HAP-1 (cell line): ENCODE measurements around the gene AIRE.
"Not testable (repeated sequence)": the region's sequence is repeated elsewhere in the genome, so short reads cannot be mapped to it uniquely, and the experiment has no call there.

Experiments used
- DNase-seq, 2 experiments: peaks; one replicate each; pipeline ENCODE4 v3.0.0-alpha.2; 2016 to 2020; ENCODE audit warnings: low spot score in 2 of 2
- H3K27me3 ChIP-seq: fragments of 250-450 bp; sonication (Bioruptor Pico); 2 replicates; pipeline ENCODE4 v1.5.1; 2020; ENCODE audit warnings: low read depth, mild to moderate bottlenecking, moderate library complexity
- H3K36me3 ChIP-seq: fragments of 250-450 bp; sonication (Bioruptor Pico); replicated peaks from 2 replicates; pipeline ENCODE4 v1.5.1; 2020; ENCODE audit warnings: mild to moderate bottlenecking
- H3K4me1 ChIP-seq: fragments of 250-450 bp; sonication (Bioruptor Pico); 2 replicates; pipeline ENCODE4 v1.5.1; 2020; ENCODE audit warnings: mild to moderate bottlenecking
- H3K4me3 ChIP-seq: fragments of 250-450 bp; sonication (Bioruptor Pico); 2 replicates; pipeline ENCODE4 v1.5.1; 2020; ENCODE audit warnings: mild to moderate bottlenecking, moderate library complexity
- H3K9me3 ChIP-seq: fragments of 250-450 bp; sonication (Bioruptor Pico); 2 replicates; pipeline ENCODE4 v1.5.1; 2020; ENCODE audit warnings: mild to moderate bottlenecking, moderate library complexity
- in situ Hi-C: fragments of 300-500 bp; cut with MboI; formaldehyde crosslinking; loops from 3 replicates; pipeline ENCODE4 v1.14.3; 2020; ENCODE audit warnings: low sequenced_read_pairs, inconsistent platforms, mixed read lengths

AIRE gene

DNA sequence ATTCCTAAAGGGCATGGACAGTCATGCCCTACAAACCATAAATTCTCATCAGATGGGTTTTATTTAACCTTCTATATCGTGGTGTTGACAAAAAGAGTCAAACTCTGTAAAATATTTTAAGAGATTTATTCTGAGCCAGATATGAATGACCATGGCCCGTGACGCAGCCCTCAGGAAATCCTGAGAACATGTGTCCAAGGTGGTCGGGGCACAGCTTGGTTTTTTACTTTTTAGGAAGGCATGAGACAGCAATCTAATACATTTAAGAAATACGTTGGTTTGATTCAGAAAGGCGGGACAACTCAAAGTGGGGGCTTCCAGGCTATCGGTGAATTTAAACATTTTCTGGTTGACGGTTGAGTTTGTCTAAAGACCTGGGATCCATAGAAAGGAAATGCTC, 57.3 kb downstream of the AIRE start:
- not testable (repeated sequence) for H3K36me3 ChIP-seq, H3K27me3 ChIP-seq, DNase-seq, H3K4me3 ChIP-seq, H3K9me3 ChIP-seq, H3K4me1 ChIP-seq
- in situ Hi-C loops: loop anchor here (10.0 to 25.0 kb wide), 2 partner anchors 122 to 1294 kb away; partner anchors contain the start of gene PCBP3

DNA sequence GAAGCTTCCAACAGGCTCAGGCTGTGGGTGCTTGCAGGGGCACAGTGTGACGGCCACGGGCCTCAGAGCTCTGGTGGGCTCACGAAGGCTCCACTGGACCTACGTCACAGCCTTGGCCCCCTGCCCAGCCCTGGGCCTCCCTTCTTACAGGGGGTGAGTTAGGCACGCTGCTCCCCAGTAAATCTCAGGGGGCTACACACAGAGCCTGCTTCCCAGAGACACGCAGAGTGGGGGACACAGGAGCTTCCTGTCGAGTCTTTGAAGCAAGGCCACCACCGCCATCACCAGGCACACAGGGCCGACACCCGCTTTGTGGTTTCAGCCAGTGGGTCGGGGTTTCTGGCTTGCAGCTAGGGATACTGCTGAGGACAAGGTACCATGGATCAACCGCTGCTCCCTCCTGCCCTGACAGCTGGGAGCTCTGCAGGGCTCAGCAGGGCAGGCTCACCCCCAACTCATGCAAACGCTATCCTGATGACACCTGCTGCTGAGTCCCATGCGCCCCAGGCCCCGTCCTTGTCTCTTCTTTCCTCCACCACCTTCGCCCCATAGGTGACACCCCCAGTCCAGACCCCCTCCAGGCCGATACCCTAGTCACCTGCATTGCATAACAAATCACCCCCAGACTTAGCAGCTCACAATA, 59.0 kb downstream of the AIRE start:
- Histone ChIP-seq H3K4me3 (no peak overlapping the region), H3K4me1 (peaks cover 3% of the 10 kb centered on the region), H3K27me3 (no peaks in the 10 kb centered on the region), H3K36me3 (no peaks in the 10 kb centered on the region), H3K9me3 (no peaks in the 10 kb centered on the region; the same call in 1 of the 2 replicates)
- DNase-seq: no peak
- in situ Hi-C loops: loop anchor here (10.0 to 25.0 kb wide), 2 partner anchors 120 to 1293 kb away; partner anchors contain the start of gene PCBP3

DNA sequence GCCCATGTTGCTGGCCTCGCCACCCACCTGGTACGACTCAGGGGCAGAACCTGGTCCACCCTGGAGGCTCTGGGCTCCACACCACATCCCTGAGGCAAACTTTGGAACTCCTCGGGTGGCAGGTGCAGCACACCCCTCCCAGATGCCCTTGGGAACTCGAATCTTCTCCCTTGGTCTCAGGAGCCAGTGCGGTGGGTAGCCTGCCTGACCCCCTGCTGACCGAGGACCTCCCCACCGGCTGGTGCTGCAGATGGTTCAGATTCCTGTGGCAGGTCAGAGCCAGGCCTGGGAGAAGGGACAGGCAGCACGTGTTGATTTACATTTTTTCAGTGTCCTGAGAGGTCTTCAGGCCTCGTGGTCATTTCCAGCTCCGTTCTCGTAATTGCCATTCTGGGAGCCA, 59.8 kb downstream of the AIRE start:
- DNase-seq: no peak
- in situ Hi-C loops: loop anchor here (10.0 to 25.0 kb wide), 2 partner anchors 119 to 1292 kb away; partner anchors contain the start of gene PCBP3
- H3K36me3 ChIP-seq: no peaks in the 10 kb centered on the region

DNA sequence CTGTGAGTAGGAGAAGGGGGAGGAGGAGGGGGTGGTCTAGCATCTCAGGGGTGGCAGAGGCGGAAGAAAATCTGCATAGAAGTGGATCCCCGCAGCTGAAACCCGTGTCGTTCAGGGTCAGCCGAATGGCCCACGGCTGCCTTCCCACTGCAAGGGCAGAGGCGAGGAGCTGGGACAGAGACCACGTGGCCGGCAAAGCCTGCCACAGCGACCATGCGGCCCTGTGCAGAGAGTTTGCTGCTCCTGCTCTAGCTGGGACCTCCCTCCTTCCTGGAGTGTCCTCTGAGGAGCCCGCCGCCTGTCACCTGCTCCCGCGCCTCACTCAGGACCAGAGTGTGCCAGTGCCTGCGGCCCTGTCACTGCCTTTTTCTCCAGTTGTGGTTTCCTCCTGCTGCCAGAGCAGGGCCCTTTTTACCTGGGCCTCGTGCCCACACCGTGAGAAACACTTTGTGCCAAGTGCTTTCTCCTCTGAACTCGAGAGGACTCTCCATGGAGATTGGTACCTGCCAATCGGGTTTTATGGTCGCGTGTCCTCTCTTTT, 62.3 kb downstream of the AIRE start:
- no peak for DNase-seq

More for the DNA sequence above, 59.8 kb downstream of the AIRE start:
- H3K27me3 ChIP-seq: no peaks in the 10 kb centered on the region
- no peaks in the 10 kb centered on the region for H3K4me1 ChIP-seq
- no peaks in the 10 kb centered on the region; the same call in 1 of the 2 replicates for H3K9me3 ChIP-seq
- no peak overlapping the region for H3K4me3 ChIP-seq

More for the DNA sequence above, 62.3 kb downstream of the AIRE start:
- H3K9me3 ChIP-seq: no peaks in the 10 kb centered on the region; the same call in 1 of the 2 replicates
- no peak overlapping the region for H3K4me3 ChIP-seq
- no peaks in the 10 kb centered on the region for H3K36me3 ChIP-seq
- in situ Hi-C loops: loop anchor here (10.0 to 25.0 kb wide), 2 partner anchors 117 to 1289 kb away; partner anchors contain the start of gene PCBP3
- H3K4me1 ChIP-seq: no peaks in the 10 kb centered on the region
- peaks cover under 1% of the 10 kb centered on the region; the same call in 1 of the 2 replicates for H3K27me3 ChIP-seq
